Osteoblast (primary cell): ENCODE measurements around the gene TNS2. TPM values are rescaled to one million over a fixed set of nuclear protein-coding genes. Genes with fewer than 3 reads are reported as not detected.
A peak's percentile ranks its signal among the peaks of the same experiment; 100 is the strongest.

Source experiments
- DNase-seq: peaks from one replicate; pipeline ENCODE4 v3.0.0; 2011; ENCODE audit warnings: low spot score, mixed read lengths; ENCODE audit not compliant: insufficient read length; ENCODE audit errors: missing footprints
- H2AFZ ChIP-seq: 2 replicates; pipeline ENCODE4 v1.6.0; 2011; ENCODE audit warnings: mild to moderate bottlenecking, low read length
- H3K27ac ChIP-seq: 2 replicates; pipeline ENCODE4 v1.5.1; 2011; ENCODE audit warnings: mild to moderate bottlenecking, low read depth, low read length, moderate library complexity
- H3K27me3 ChIP-seq: 2 replicates; pipeline ENCODE4 v1.6.0; 2012; ENCODE audit warnings: mild to moderate bottlenecking, control low read depth, inconsistent platforms, low read length, moderate library complexity; ENCODE audit not compliant: insufficient read depth
- H3K36me3 ChIP-seq: 2 replicates; pipeline ENCODE4 v1.5.1; 2011; ENCODE audit warnings: mild to moderate bottlenecking, low read length, control low read depth, moderate library complexity; ENCODE audit not compliant: insufficient read depth
- H3K4me1 ChIP-seq: 2 replicates; pipeline ENCODE4 v1.5.1; 2011; ENCODE audit warnings: mild to moderate bottlenecking, low read length, control low read depth, moderate library complexity; ENCODE audit not compliant: insufficient read depth
- H3K4me2 ChIP-seq: 2 replicates; pipeline ENCODE4 v1.6.0; 2011; ENCODE audit warnings: mild to moderate bottlenecking, low read length; ENCODE audit not compliant: insufficient read depth
- H3K4me3 ChIP-seq: fragments of 200-600 bp; sonication (generic); 3 replicates; pipeline ENCODE4 v1.5.1; 2012; ENCODE audit warnings: mild to moderate bottlenecking, low read length, inconsistent platforms; ENCODE audit not compliant: insufficient read depth
- H3K79me2 ChIP-seq: 2 replicates; pipeline ENCODE4 v1.6.0; 2012; ENCODE audit warnings: mild to moderate bottlenecking, low read length, control low read depth, inconsistent platforms; ENCODE audit not compliant: insufficient read depth
- H3K9me3 ChIP-seq: 2 replicates; pipeline ENCODE4 v1.5.1; 2011; ENCODE audit warnings: low read depth, low read length, control low read depth
- H4K20me1 ChIP-seq: 2 replicates; pipeline ENCODE4 v1.6.0; 2012; ENCODE audit warnings: mild to moderate bottlenecking, low read length, control low read depth; ENCODE audit not compliant: insufficient read depth
- CTCF ChIP-seq: IDR thresholded peaks from 2 replicates; pipeline ENCODE4 v1.5.1; 2011; ENCODE audit warnings: mild to moderate bottlenecking, low read depth, low read length, moderate library complexity; ENCODE audit errors: extremely low read depth
- total RNA-seq: library from RNA; depleted of rRNA; stranded (reverse); fragments of >200 nt; gene quantifications from 2 replicates; pipeline ENCODE4 v1.2.3, GENCODE V29; 2012

Gene TNS2
- total RNA-seq, 1 donor: 72.0 TPM

GRCh38 chr12:53098354-53098981 is 48.6 kb downstream of the TNS2 start:
- H3K4me1 ChIP-seq: peaks cover 36% of the 10 kb centered on the region
- TF ChIP-seq CTCF: no peak
- H3K79me2 ChIP-seq: no peaks in the 10 kb centered on the region
- no peaks in the 10 kb centered on the region for H4K20me1 ChIP-seq
- peaks cover 14% of the 10 kb centered on the region for H3K36me3 ChIP-seq
- H3K27me3 ChIP-seq: no peaks in the 10 kb centered on the region
- peak overlapping the region; percentile 79 for H3K4me3 ChIP-seq
- peak overlapping the region; percentile 80 for H2AFZ ChIP-seq
- DNase-seq: peak; percentile 90
- H3K4me2 ChIP-seq: peak overlapping the region; percentile 77
- no peaks in the 10 kb centered on the region for H3K9me3 ChIP-seq
- H3K27ac ChIP-seq: peak overlapping the region; percentile 92

GRCh38 chr12:53099071-53099882 is 49.4 kb downstream of the TNS2 start:
- peak; percentile 98 for DNase-seq
- Histone ChIP-seq H3K27ac (peak overlapping the region; percentile 92), H3K4me2 (peak overlapping the region; percentile 77), H3K4me3 (peak overlapping the region; percentile 79), H4K20me1 (no peaks in the 10 kb centered on the region), H2AFZ (no peak overlapping the region), H3K9me3 (no peaks in the 10 kb centered on the region), H3K79me2 (no peaks in the 10 kb centered on the region), H3K27me3 (no peaks in the 10 kb centered on the region), H3K36me3 (peaks cover 14% of the 10 kb centered on the region), H3K4me1 (peaks cover 36% of the 10 kb centered on the region)
- TF ChIP-seq CTCF: peak; percentile 97

GRCh38 chr12:53100466-53101151 is 50.7 kb downstream of the TNS2 start:
- H3K27me3 ChIP-seq: no peaks in the 10 kb centered on the region
- H2AFZ ChIP-seq: no peak overlapping the region
- H4K20me1 ChIP-seq: no peaks in the 10 kb centered on the region
- no peak for TF ChIP-seq CTCF
- H3K4me3 ChIP-seq: no peak overlapping the region
- peaks cover 35% of the 10 kb centered on the region for H3K4me1 ChIP-seq
- DNase-seq: peak; percentile 66
- H3K9me3 ChIP-seq: no peaks in the 10 kb centered on the region
- H3K4me2 ChIP-seq: no peak overlapping the region
- H3K36me3 ChIP-seq: peaks cover 14% of the 10 kb centered on the region
- no peaks in the 10 kb centered on the region for H3K79me2 ChIP-seq
- H3K27ac ChIP-seq: no peak overlapping the region

GRCh38 chr12:53101266-53101665 is 51.4 kb downstream of the TNS2 start:
- no peak overlapping the region for H2AFZ ChIP-seq
- H3K27ac ChIP-seq: no peak overlapping the region
- peaks cover 29% of the 10 kb centered on the region for H3K4me1 ChIP-seq
- H3K9me3 ChIP-seq: no peaks in the 10 kb centered on the region
- peak; percentile 17 for DNase-seq
- H3K36me3 ChIP-seq: peaks cover 14% of the 10 kb centered on the region
- no peak overlapping the region for H3K4me2 ChIP-seq
- H3K4me3 ChIP-seq: no peak overlapping the region
- no peaks in the 10 kb centered on the region for H4K20me1 ChIP-seq
- no peak for TF ChIP-seq CTCF
- H3K27me3 ChIP-seq: no peaks in the 10 kb centered on the region
- no peaks in the 10 kb centered on the region for H3K79me2 ChIP-seq
